Stimulated activated CD4-positive, alpha-beta T cell treated with anti-CD3 and anti-CD28 coated beads, Interleukin-15, amount 100 ng/mL, for 24 hours (primary cell): ENCODE results near the gene ACOT13.
"Not testable (repeated sequence)": the region's sequence is repeated elsewhere in the genome, so short reads cannot be mapped to it uniquely, and the experiment has no call there.

Experiments used
- DNase-seq: peaks from one replicate; pipeline ENCODE4 v3.0.0-alpha.2; 2020

Gene ACOT13

DNA sequence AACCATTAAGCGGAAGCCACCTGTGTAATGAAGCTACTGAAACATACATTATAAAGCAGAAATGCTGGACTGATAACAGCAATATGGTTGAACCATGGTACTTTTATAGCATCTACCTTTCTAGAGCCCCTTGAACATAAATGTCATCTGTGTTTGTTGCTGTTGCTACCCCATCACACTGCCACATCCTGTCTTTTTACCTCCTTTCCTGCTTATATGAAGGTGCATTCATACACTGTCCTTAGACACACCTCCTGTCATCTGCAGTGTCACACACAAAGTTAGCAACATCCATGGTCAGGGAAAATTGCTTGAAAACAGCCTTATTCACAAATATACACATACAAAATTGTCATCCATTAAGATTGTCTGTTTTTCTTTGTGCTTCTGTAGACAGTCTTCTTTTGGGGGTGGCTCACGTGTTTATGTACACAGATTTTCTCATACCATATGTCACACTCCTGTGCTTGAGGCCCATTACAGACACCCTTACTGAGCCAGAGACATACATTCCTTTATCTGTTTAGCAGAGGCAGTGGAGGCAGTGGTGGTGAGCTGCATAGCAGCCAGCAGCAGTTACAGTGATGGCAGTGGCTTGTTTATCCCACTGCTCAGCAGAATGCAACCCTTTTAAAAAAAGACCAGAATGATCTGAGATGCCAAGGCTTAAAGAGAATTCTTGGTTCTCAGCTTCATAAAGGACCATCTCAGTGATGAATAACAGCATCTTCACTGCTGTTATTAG, 26.1 kb downstream of the ACOT13 start:
- no peak for DNase-seq

GRCh38 chr6:24694198-24694597, 27.3 kb downstream of the ACOT13 start:
- no peak for DNase-seq

DNA sequence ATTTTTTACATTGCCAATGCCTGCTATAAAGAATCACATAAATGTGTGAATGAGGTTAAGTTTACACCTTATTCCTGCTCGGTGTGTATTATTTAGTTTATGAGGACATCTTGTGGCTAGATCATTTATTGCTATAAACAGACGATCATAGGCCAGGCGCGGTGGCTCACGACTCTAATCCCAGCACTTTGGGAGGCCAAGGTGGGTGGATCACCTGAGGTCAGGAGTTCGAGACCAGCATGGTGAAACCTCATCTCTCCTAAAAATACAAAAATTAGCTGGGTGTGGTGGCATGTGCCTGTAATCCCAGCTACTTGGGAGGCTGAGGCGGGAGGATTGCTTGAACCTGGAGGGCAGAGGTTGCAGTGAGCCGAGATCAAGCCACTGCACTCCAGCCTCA, 28.8 kb downstream of the ACOT13 start:
- peak; percentile 47 for DNase-seq

GRCh38 chr6:24696097-24696496, 29.2 kb downstream of the ACOT13 start:
- no peak for DNase-seq

- no peak for DNase-seq
These were observed 32.9 kb downstream of the ACOT13 start for GRCh38 chr6:24699521-24700359.

DNA sequence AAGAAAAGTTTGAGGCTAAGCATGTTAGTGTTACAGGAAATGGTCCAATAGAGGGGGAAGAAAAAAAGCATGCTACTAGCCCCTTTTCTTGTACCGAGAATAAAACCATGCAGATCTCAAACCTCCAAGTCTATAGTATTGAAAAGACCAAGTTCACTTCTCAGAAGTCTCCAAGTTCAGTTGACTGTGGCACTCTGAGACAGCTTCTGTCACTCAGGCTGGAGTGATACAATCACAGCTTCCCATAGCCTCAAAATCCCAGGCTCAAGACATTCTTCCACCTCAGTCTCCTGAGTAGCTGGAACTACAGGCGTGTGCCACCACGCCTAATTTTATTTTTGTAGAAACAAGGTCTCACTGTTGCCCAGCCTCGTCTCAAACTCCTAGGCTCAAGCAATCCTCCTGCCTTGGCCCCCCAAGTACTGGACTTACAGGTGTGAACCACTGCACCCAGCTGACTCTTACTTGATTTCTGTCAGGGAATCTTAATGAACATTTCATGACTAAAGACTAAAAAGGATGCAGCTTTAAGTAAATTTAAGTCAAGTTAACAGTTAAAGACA, 35.9 kb downstream of the ACOT13 start:
- no peak for DNase-seq

GRCh38 chr6:24704468-24704867, 37.6 kb downstream of the ACOT13 start:
- no peak for DNase-seq

GRCh38 chr6:24708612-24709011, 41.7 kb downstream of the ACOT13 start:
- DNase-seq = no peak

DNA sequence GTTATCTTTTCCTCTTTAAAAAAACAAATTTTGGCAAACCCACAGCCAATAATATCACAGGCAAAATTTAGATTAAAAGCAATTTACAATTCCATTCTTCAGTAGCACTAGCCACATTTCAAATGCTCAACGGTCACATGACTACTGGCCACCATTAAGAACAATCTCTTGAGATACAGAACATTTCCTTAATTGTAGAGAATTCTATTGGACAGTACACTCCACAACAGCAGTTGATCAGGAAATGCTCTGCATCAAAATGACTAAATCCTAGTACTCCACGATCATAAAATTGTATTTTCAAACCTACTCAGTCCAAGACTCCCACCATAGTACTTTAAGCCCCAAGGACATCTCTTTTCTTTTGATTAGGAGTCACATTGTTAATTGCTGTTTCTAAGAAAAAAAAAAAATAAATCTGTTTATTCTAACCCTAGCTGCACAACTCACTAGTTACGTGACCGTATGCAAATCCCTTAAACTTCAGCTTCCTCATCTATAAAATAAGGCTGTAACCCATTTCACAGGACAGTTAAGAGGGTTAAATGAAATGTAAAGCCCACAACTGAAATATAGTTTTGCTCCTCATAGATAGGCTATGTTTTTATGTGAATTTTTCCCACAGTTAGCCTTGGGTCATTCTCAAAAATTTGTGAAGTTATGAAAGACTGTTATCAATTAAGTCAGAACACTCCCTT, 42.3 kb downstream of the ACOT13 start:
- DNase-seq = no peak

- no peak for DNase-seq
These were observed 43.8 kb downstream of the ACOT13 start for GRCh38 chr6:24710519-24711303.

GRCh38 chr6:24716602-24717148, 49.8 kb downstream of the ACOT13 start:
- not testable (repeated sequence) for DNase-seq

DNA sequence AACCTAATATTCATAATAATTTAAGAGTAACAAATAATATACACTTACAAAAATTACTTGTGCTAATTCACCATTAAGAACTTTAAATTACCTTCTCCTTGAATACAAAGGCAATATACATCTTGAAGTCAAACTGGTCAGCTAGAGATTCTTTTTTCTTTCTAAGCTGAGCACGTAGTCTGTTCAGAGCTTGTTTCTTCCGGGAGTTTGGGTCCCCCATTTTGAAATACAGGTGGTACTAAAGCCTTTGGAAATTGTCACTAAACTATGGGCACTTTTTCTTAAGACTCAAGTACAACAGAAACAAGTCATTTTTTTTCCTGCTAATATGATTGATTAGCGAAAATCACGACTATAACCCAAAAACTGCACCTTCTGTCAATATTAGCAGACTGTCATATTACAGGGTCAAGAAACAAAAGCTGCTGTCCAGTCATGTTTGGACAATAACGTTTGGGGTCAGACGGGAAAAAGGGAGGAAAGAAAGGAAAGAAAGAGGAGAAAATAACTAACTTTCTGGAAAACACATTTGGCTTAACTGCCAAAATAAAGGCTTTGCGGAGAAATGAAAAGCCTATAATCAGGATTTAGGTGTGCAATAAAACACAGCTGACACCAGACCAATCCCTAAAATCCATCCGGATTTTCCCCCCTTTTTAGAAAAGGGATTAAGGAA, 51.7 kb downstream of the ACOT13 start:
- DNase-seq = no peak

DNA sequence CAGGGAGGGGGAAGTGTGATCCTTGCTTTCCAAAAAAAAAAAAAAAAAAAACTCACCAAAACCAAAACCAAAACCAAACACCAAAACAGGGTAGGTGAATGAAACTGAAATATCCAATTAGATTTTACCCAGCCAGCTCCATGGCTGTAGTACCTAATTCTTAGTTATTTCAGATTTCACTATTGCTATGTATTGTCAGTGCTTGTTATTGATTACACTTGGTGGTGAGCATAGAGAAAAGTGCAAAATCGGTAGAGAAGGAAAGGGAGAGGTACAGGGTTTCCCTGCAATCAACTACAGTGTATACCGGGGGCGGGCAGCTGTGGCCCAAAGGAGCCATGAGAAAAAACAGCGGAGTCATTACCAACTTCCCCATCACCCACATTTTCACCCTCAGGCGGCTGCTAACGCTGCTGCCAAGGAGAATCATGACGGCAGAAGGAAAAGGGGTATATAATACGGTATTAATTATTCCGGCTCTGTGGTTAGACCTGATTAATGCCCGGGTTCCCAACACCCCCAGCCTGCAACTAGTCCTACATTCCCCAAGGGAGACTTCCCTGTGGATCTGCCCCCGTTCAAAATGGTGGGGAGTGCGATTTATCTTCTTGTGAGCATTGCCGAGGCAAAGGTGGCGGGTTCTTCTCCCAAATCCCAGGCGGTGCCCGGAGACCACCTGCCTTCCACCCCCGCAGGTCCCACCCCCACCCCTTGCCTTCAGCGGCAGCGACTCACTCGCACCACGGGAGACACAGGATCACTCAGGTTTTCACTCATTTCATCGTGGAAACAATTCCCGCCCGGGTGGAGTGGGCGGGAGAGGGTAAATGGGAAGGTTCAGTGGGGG, 52.5 kb downstream of the ACOT13 start, which contains the start of gene C6orf62:
C6orf62 (minus strand) TSS at position 30 of the 847 bp plus-strand sequence. CDS start 486 bp downstream, outside the sequence.
- DNase-seq = peak; percentile 74

DNA sequence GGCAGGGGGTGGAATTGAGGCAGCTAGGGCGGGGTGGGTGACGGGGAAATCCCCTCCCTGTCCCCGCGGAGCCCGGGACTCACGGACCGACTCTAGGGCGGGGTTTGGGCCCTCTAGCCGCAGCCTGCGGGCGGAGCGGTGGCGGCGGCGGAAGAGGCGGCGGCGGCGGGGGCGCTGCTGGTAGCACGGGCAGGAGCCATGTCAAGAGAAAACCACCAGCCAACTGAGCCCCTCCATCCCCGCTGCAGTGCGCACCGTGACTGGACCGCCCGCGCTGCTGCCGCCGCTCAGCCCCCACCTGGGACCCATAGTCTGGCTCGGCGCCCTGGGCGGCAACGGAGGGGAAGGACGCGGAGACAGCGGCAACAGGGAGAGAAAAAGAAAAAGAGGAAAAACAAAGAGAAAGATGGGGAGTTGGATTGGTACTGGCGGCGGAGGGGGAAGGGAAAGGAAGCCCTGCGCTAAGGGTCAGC, 53.3 kb downstream of the ACOT13 start:
- DNase-seq = peak; percentile 82

- DNase-seq = peak; percentile 100
These were observed 54.0 kb downstream of the ACOT13 start for GRCh38 chr6:24720604-24721460.

DNA sequence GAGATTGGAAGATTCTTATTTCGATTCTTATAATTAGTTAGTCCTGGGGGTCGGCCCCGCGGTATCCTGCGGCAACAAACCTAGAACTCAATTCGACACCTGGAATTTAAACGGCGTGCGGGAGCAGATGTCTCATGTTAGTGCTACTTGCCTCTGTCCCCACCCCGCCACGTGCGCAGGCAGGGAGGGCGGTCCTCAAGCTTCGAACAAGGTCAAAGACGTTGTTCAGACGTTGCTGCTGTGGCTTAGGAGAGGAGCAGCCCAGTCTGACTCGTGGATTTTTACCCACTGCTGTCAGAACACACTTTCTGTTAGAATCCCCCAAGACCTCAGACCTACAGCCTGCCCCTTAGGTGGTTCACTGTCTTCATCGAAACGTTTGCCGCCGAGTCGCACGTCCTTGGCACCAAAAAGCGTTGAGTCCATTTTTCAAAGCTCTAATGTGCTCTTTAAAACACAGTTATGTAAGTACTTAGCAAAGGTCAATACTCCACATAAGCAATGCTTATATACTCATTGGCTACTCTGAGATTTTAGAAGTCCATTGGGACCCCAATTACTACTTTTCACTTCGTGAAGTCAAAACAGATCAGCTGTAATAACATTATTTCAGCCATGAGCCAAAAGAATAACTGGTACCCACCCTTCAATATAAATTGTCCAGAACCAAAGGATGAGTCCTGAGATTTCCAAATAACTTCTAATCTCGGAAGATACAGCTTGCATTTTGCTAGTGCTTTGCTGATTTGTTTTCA, 54.8 kb downstream of the ACOT13 start:
- DNase-seq = no peak

- no peak for DNase-seq
These were observed 56.4 kb downstream of the ACOT13 start for GRCh38 chr6:24723270-24723669.

DNA sequence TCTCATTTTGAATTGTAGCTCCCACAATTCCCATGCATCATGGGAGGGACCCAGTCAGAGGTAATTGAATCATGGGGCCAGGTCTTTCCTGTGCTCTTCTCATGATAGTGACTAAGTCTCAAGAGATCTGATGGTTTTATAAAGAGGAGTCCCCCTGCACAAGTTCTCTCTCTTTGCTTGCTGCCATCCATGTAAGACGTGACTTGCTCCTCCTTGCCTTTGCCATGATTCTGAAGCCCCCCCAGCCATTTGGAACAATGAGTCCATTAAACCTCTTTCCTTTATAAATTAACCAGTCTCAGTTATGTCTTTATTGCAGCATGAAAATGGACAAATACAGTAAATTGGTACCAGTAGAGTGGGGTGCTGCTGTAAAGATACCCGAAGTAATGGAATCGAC, 63.8 kb downstream of the ACOT13 start:
- DNase-seq = not testable (repeated sequence)
